RWPE2 (cell line): ENCODE data around the gene EFNB2.

Experiments
- ATAC-seq: fragments of 200-7000 bp; cut with Tn5 transposase; 3 replicates; pipeline ENCODE4 v1.9.1; 2021; ENCODE audit warnings: low read depth
- DNase-seq: peaks from one replicate; pipeline ENCODE4 v3.0.0-alpha.2; 2020; ENCODE audit warnings: low spot score
- H3K27ac ChIP-seq: fragments of 450-650 bp; 2 replicates; pipeline ENCODE4 v1.5.1; 2017; ENCODE audit warnings: mild to moderate bottlenecking; ENCODE audit not compliant: poor library complexity, severe bottlenecking
- H3K27me3 ChIP-seq: fragments of 250-450 bp; sonication (Bioruptor Pico); 2 replicates; pipeline ENCODE4 v1.5.1; 2021; ENCODE audit warnings: mild to moderate bottlenecking, moderate library complexity; ENCODE audit not compliant: insufficient read depth, poor library complexity, severe bottlenecking
- H3K36me3 ChIP-seq: fragments of 250-450 bp; sonication (Bioruptor Pico); 2 replicates; pipeline ENCODE4 v1.5.1; 2020; ENCODE audit warnings: low read depth, mild to moderate bottlenecking, moderate library complexity
- H3K4me1 ChIP-seq: fragments of 250-450 bp; sonication (Bioruptor Pico); 2 replicates; pipeline ENCODE4 v1.5.1; 2021; ENCODE audit warnings: mild to moderate bottlenecking, moderate library complexity; ENCODE audit not compliant: insufficient read depth, poor library complexity, severe bottlenecking
- H3K4me3 ChIP-seq: fragments of 250-450 bp; sonication (Bioruptor Pico); 2 replicates; pipeline ENCODE4 v1.5.1; 2021; ENCODE audit warnings: mild to moderate bottlenecking, moderate library complexity; ENCODE audit not compliant: severe bottlenecking
- H3K9me3 ChIP-seq: fragments of 250-450 bp; sonication (Bioruptor Pico); 2 replicates; pipeline ENCODE4 v1.5.1; 2021; ENCODE audit warnings: mild to moderate bottlenecking, moderate library complexity; ENCODE audit not compliant: severe bottlenecking
- TF ChIP-seq, protein P1 (sequence below): fragments of 450-650 bp; IDR thresholded peaks from one replicate; pipeline ENCODE4 v1.5.1; 2017; ENCODE audit warnings: mild to moderate bottlenecking, moderate library complexity; ENCODE audit not compliant: poor library complexity, severe bottlenecking

EFNB2 gene

GRCh38 chr13:106522112-106522705 is 13.3 kb downstream of the EFNB2 start:
- peak; percentile 44 for ATAC-seq
- Histone ChIP-seq H3K36me3 (peaks cover 56% of the 10 kb centered on the region), H3K27ac (peak overlapping the region; percentile 68), H3K27me3 (no peaks in the 10 kb centered on the region), H3K4me1 (peaks cover 56% of the 10 kb centered on the region), H3K4me3 (no peak overlapping the region), H3K9me3 (no peaks in the 10 kb centered on the region)
- TF ChIP-seq, protein P1, sequence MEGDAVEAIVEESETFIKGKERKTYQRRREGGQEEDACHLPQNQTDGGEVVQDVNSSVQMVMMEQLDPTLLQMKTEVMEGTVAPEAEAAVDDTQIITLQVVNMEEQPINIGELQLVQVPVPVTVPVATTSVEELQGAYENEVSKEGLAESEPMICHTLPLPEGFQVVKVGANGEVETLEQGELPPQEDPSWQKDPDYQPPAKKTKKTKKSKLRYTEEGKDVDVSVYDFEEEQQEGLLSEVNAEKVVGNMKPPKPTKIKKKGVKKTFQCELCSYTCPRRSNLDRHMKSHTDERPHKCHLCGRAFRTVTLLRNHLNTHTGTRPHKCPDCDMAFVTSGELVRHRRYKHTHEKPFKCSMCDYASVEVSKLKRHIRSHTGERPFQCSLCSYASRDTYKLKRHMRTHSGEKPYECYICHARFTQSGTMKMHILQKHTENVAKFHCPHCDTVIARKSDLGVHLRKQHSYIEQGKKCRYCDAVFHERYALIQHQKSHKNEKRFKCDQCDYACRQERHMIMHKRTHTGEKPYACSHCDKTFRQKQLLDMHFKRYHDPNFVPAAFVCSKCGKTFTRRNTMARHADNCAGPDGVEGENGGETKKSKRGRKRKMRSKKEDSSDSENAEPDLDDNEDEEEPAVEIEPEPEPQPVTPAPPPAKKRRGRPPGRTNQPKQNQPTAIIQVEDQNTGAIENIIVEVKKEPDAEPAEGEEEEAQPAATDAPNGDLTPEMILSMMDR = no peak
- no peak for DNase-seq

GRCh38 chr13:106521095-106521799 is 14.2 kb downstream of the EFNB2 start:
- H3K36me3 ChIP-seq = peaks cover 58% of the 10 kb centered on the region
- no peak overlapping the region for H3K4me3 ChIP-seq
- H3K27me3 ChIP-seq = no peaks in the 10 kb centered on the region
- ATAC-seq = peak; percentile 22; the same call in 1 of the 3 replicates
- TF ChIP-seq, protein P1 = no peak
- no peaks in the 10 kb centered on the region for H3K9me3 ChIP-seq
- peak overlapping the region; percentile 68 for H3K27ac ChIP-seq
- no peak for DNase-seq
- H3K4me1 ChIP-seq = peaks cover 58% of the 10 kb centered on the region

DNA sequence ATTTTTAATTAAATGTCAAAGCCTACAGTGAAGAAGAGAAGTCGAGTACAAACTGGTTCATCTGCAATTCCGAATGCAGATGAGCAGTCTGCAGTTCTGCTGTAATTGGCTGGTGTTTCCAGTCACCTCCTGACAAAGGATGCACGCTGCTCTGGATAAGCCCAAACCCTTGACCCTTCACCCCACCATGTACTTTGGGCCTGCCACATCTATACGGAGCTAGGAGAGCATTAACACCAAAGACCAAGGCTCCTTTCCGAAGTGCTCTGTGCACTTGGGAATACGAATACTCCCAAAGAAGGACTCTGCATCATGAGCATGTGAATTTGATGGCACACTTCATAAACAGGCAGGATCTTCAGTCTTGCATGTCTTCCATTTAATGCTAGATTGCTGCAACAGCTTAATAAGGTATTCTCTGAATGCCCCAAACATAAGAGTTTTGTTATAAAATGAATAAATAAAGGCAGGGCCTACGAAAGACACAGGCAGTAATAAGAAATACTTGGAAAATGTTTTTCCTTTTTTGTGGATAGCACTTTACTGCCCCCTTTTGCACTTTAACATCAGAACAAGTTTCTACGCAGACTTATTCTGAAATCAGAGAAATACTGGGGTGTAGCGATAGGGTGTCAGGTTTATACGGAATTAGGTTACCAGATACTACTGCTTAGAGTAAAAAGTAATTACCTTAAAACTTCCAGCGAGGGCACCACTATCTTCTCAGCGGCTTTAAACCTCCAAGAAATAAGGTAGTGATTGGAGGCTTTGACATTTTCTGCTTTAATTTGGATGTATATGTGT is 15.0 kb downstream of the EFNB2 start:
- TF ChIP-seq, protein P1 = peak; percentile 52
- no peaks in the 10 kb centered on the region for H3K9me3 ChIP-seq
- H3K4me1 ChIP-seq = peaks cover 57% of the 10 kb centered on the region
- DNase-seq (no peak), ATAC-seq (no peak)
- H3K27ac ChIP-seq = peak overlapping the region; percentile 68
- no peak overlapping the region for H3K4me3 ChIP-seq
- peaks cover 54% of the 10 kb centered on the region for H3K36me3 ChIP-seq
- no peaks in the 10 kb centered on the region for H3K27me3 ChIP-seq

- Histone ChIP-seq H3K9me3 (no peaks in the 10 kb centered on the region), H3K27me3 (no peaks in the 10 kb centered on the region), H3K36me3 (peaks cover 49% of the 10 kb centered on the region), H3K4me3 (no peak overlapping the region), H3K4me1 (peaks cover 61% of the 10 kb centered on the region), H3K27ac (no peak overlapping the region)
- ATAC-seq = no peak
- TF ChIP-seq, protein P1 = no peak
- DNase-seq = no peak
These were observed 16.9 kb downstream of the EFNB2 start for GRCh38 chr13:106518512-106518911.
